ENCODE data around the gene SKP2. TPM values are rescaled to one million over a fixed set of nuclear protein-coding genes. Genes with fewer than 3 reads are reported as not detected.
"Not testable (repeated sequence)": the region's sequence is repeated elsewhere in the genome, so short reads cannot be mapped to it uniquely, and the experiment has no call there.

The SKP2 gene
- total RNA-seq, 1 donor from 2014 or later, result 6.3 TPM

- no peak for ATAC-seq
- intact Hi-C loops (cut with DNase I), result no loop called here
- DNase-seq (ENCODE audit: missing footprints), result no peak
Measured at GRCh38 chr5:36180556-36181350, 28.8 kb downstream of the SKP2 start.

- intact Hi-C loops (cut with DNase I), result no loop called here
- ATAC-seq (no peak), DNase-seq (ENCODE audit: missing footprints) (no peak)
Measured at GRCh38 chr5:36181774-36182173, 29.9 kb downstream of the SKP2 start.

- DNase-seq (ENCODE audit: missing footprints); intact Hi-C loops (cut with DNase I); ATAC-seq: not testable (repeated sequence)
Measured at GRCh38 chr5:36184408-36184807, 32.5 kb downstream of the SKP2 start.

GRCh38 chr5:36193746-36194145, 41.8 kb downstream of the SKP2 start:
- ATAC-seq, result no peak
- no peak for DNase-seq (ENCODE audit: missing footprints)
- intact Hi-C loops (cut with DNase I), result no loop called here

GRCh38 chr5:36198281-36198680, 46.4 kb downstream of the SKP2 start:
- intact Hi-C loops (cut with DNase I), result no loop called here
- ATAC-seq, result no peak
- DNase-seq (ENCODE audit: missing footprints), result no peak

GRCh38 chr5:36198783-36199182, 46.9 kb downstream of the SKP2 start:
- ATAC-seq; DNase-seq (ENCODE audit: missing footprints); intact Hi-C loops (cut with DNase I): not testable (repeated sequence)

- ATAC-seq, result no peak
- intact Hi-C loops (cut with DNase I), result no loop called here
Measured at GRCh38 chr5:36199620-36200019, 47.7 kb downstream of the SKP2 start.

GRCh38 chr5:36200513-36200912, 48.6 kb downstream of the SKP2 start:
- no peak for DNase-seq (ENCODE audit: missing footprints)
- no peak for ATAC-seq
- intact Hi-C loops (cut with DNase I), result no loop called here

More at GRCh38 chr5:36199620-36200019, 47.7 kb downstream of the SKP2 start:
- no peak for DNase-seq (ENCODE audit: missing footprints)

- no peak for DNase-seq (ENCODE audit: missing footprints)
- peak; percentile 74 for ATAC-seq
- intact Hi-C loops (cut with DNase I), result no loop called here
Measured at GRCh38 chr5:36202521-36202961, 50.6 kb downstream of the SKP2 start.

GRCh38 chr5:36205329-36205728, 53.4 kb downstream of the SKP2 start:
- ATAC-seq (no peak), DNase-seq (ENCODE audit: missing footprints) (no peak)
- intact Hi-C loops (cut with DNase I), result no loop called here

GRCh38 chr5:36206913-36207312, 55.0 kb downstream of the SKP2 start:
- intact Hi-C loops (cut with DNase I), result no loop called here
- ATAC-seq (no peak), DNase-seq (ENCODE audit: missing footprints) (no peak)

- intact Hi-C loops (cut with DNase I), result no loop called here
- no peak for ATAC-seq
- DNase-seq (ENCODE audit: missing footprints), result no peak
Measured at GRCh38 chr5:36208786-36209185, 56.9 kb downstream of the SKP2 start.

- no peak for DNase-seq (ENCODE audit: missing footprints)
- intact Hi-C loops (cut with DNase I), result no loop called here
Measured at GRCh38 chr5:36209664-36210063, 57.8 kb downstream of the SKP2 start.

GRCh38 chr5:36214436-36214835, 62.5 kb downstream of the SKP2 start:
- ATAC-seq (no peak), DNase-seq (ENCODE audit: missing footprints) (no peak)
- intact Hi-C loops (cut with DNase I), result no loop called here

More at GRCh38 chr5:36209664-36210063, 57.8 kb downstream of the SKP2 start:
- no peak for ATAC-seq

- intact Hi-C loops (cut with DNase I), result no loop called here
- ATAC-seq (no peak), DNase-seq (ENCODE audit: missing footprints) (no peak)
Measured at GRCh38 chr5:36215910-36216309, 64.0 kb downstream of the SKP2 start.

GRCh38 chr5:36217567-36217966, 65.7 kb downstream of the SKP2 start:
- DNase-seq (ENCODE audit: missing footprints) (no peak), ATAC-seq (no peak)
- intact Hi-C loops (cut with DNase I), result no loop called here

- ATAC-seq (no peak), DNase-seq (ENCODE audit: missing footprints) (no peak)
- intact Hi-C loops (cut with DNase I), result no loop called here
Measured at GRCh38 chr5:36217988-36218387, 66.1 kb downstream of the SKP2 start.

- DNase-seq (ENCODE audit: missing footprints), result no peak
- intact Hi-C loops (cut with DNase I), result no loop called here
- ATAC-seq, result no peak
Measured at GRCh38 chr5:36222620-36223019, 70.7 kb downstream of the SKP2 start.

GRCh38 chr5:36227046-36227445, 75.1 kb downstream of the SKP2 start:
- no peak for ATAC-seq
- intact Hi-C loops (cut with DNase I), result no loop called here
- DNase-seq (ENCODE audit: missing footprints), result no peak

- intact Hi-C loops (cut with DNase I), result no loop called here
- no peak for DNase-seq (ENCODE audit: missing footprints)
- no peak for ATAC-seq
Measured at GRCh38 chr5:36228505-36228904, 76.6 kb downstream of the SKP2 start.

Measured in Right ventricle myocardium inferior (tissue), 1 donor.